ENCODE measurements around the gene TBX4.

Gene TBX4

GRCh38 chr17:61452301-61453290 is at the start of gene TBX4:
TSS of gene TBX4 (plus strand) at chr17:61452422. CDS start at chr17:61456491, 4,069 bp downstream.
- DNase-seq = no peak

GRCh38 chr17:61402978-61403800 is 49.0 kb upstream of the TBX4 start:
- DNase-seq = peak; percentile 89

GRCh38 chr17:61403801-61404662 is 48.2 kb upstream of the TBX4 start:
- peak; percentile 26 for DNase-seq

GRCh38 chr17:61404663-61404912 is 47.6 kb upstream of the TBX4 start:
- DNase-seq = no peak

GRCh38 chr17:61404913-61405685 is 47.1 kb upstream of the TBX4 start:
- no peak for DNase-seq

GRCh38 chr17:61405686-61406536 is 46.3 kb upstream of the TBX4 start:
- DNase-seq = no peak

- no peak for DNase-seq
Measured at GRCh38 chr17:61406537-61406845, 45.7 kb upstream of the TBX4 start.

GRCh38 chr17:61406971-61407911 is 45.0 kb upstream of the TBX4 start:
- DNase-seq = no peak

- no peak for DNase-seq
Measured at GRCh38 chr17:61408151-61409041, 43.8 kb upstream of the TBX4 start.

- DNase-seq = peak; percentile 44
Measured at GRCh38 chr17:61409301-61410112, 42.7 kb upstream of the TBX4 start.

- no peak for DNase-seq
Measured at GRCh38 chr17:61410141-61411010, 41.8 kb upstream of the TBX4 start.

- no peak for DNase-seq
Measured at GRCh38 chr17:61411011-61411260, 41.3 kb upstream of the TBX4 start.

GRCh38 chr17:61411261-61412142 is 40.7 kb upstream of the TBX4 start:
- DNase-seq = no peak

- DNase-seq = peak; percentile 69
Measured at GRCh38 chr17:61412143-61412859, 39.9 kb upstream of the TBX4 start.

- no peak for DNase-seq
Measured at GRCh38 chr17:61412860-61413660, 39.2 kb upstream of the TBX4 start.

Measured in NCI-H2171 (cell line).